Measurements from ENCODE around the gene CCDC196.

CCDC196 gene

DNA sequence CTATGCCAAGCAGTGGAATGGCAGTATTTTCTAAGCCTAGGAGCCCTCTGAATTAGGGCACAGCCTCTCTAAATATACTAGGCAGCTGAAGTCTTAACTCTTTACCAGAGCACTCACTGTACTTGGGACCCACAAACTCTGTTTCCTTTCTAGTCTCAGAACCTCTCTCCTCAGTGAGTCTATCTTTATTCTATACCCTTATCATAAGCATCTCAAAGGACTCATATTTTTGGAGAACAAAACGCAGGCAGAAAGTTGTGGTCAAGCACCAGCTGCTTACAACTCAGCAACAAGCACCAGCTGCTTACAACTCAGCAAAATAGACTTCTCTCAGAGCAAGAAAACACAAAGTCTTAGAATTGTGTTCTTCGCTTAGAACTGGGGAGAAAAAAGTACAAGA is 993 bp downstream of the CCDC196 start:
- POLR2A ChIA-PET, result no interaction called here
- TF ChIP-seq, protein P1, sequence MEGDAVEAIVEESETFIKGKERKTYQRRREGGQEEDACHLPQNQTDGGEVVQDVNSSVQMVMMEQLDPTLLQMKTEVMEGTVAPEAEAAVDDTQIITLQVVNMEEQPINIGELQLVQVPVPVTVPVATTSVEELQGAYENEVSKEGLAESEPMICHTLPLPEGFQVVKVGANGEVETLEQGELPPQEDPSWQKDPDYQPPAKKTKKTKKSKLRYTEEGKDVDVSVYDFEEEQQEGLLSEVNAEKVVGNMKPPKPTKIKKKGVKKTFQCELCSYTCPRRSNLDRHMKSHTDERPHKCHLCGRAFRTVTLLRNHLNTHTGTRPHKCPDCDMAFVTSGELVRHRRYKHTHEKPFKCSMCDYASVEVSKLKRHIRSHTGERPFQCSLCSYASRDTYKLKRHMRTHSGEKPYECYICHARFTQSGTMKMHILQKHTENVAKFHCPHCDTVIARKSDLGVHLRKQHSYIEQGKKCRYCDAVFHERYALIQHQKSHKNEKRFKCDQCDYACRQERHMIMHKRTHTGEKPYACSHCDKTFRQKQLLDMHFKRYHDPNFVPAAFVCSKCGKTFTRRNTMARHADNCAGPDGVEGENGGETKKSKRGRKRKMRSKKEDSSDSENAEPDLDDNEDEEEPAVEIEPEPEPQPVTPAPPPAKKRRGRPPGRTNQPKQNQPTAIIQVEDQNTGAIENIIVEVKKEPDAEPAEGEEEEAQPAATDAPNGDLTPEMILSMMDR (IDR thresholded peaks at IDR 0.05; ENCODE audit: control extremely low read depth, extremely low read depth, low read depth, missing control alignments), result no peak
- no peak for DNase-seq (ENCODE audit: extremely low spot score)
- CTCF ChIA-PET, result no interaction called here

GRCh38 chr14:66490143-66491111 is 4.3 kb downstream of the CCDC196 start:
- CTCF ChIA-PET, result interaction anchor here (0.7 to 1.3 kb wide), 8 partner anchors 87 to 795 kb away, joined by 3 to 4 read pairs (median 3); no protein-coding TSS in a partner anchor
- TF ChIP-seq, protein P1 (IDR thresholded peaks at IDR 0.05; ENCODE audit: control extremely low read depth, extremely low read depth, low read depth, missing control alignments), result no peak
- POLR2A ChIA-PET, result interaction anchor here (0.8 to 1.5 kb wide), 2 partner anchors 13 to 17 kb away, joined by 3 to 6 read pairs; partner anchors contain the start of gene GPHN
- DNase-seq (ENCODE audit: extremely low spot score), result no peak

GRCh38 chr14:66493750-66494149 is 7.6 kb downstream of the CCDC196 start:
- TF ChIP-seq, protein P1 (IDR thresholded peaks at IDR 0.05; ENCODE audit: control extremely low read depth, extremely low read depth, low read depth, missing control alignments), result no peak
- CTCF ChIA-PET, result no interaction called here
- POLR2A ChIA-PET, result no interaction called here

GRCh38 chr14:66495218-66496098 is 9.3 kb downstream of the CCDC196 start:
- CTCF ChIA-PET, result interaction anchor here (0.7 to 1.5 kb wide), 11 partner anchors 10 to 864 kb away, joined by 3 to 7 read pairs (median 3); partner anchors contain the start of genes ATP6V1D, CCDC196 and EIF2S1
- peak; percentile 41 for DNase-seq (ENCODE audit: extremely low spot score)
- TF ChIP-seq, protein P1 (IDR thresholded peaks at IDR 0.05; ENCODE audit: control extremely low read depth, extremely low read depth, low read depth, missing control alignments), result peak; percentile 70
- POLR2A ChIA-PET, result no interaction called here

More at GRCh38 chr14:66493750-66494149, 7.6 kb downstream of the CCDC196 start:
- DNase-seq (ENCODE audit: extremely low spot score), result no peak

GRCh38 chr14:66496188-66496807 is 10.1 kb downstream of the CCDC196 start:
- POLR2A ChIA-PET, result no interaction called here
- CTCF ChIA-PET, result interaction anchor here (0.9 to 3.8 kb wide), 6 partner anchors 11 to 864 kb away, joined by 3 to 22 read pairs (median 4); partner anchors contain the start of genes ATP6V1D, EIF2S1 and GPHN
- DNase-seq (ENCODE audit: extremely low spot score), result no peak
- TF ChIP-seq, protein P1 (IDR thresholded peaks at IDR 0.05; ENCODE audit: control extremely low read depth, extremely low read depth, low read depth, missing control alignments), result no peak
